Prostate gland (tissue), 2 donors: ENCODE results near the gene RPL28.

Source experiments
- POLR2A ChIP-seq: fragments of 450-650 bp; IDR thresholded peaks from one replicate; pipeline ENCODE4 v1.6.1; 2016; ENCODE audit warnings: antibody characterized with exemption, mild to moderate bottlenecking
- POLR2AphosphoS5 ChIP-seq: sonication (generic); formaldehyde crosslinking; IDR thresholded peaks from one replicate; pipeline ENCODE4 v1.6.1; 2017; ENCODE audit warnings: antibody characterized with exemption
- TF ChIP-seq, protein P1 (sequence below), 4 experiments: fragments of 200-600 bp in 2 of 4; fragments of 450-650 bp in 2 of 4; sonication (generic) in 2 of 4; IDR thresholded peaks; 1 replicate in 3 of 4; 2 replicates in 1 of 4; pipeline ENCODE4 v1.5.1; 2016 to 2019; ENCODE audit warnings: antibody characterized with exemption in 4 of 4, mild to moderate bottlenecking in 2 of 4, moderate library complexity in 2 of 4

GRCh38 chr19:55451965-55452748, 66.4 kb downstream of the RPL28 start:
- TF ChIP-seq, protein P1, sequence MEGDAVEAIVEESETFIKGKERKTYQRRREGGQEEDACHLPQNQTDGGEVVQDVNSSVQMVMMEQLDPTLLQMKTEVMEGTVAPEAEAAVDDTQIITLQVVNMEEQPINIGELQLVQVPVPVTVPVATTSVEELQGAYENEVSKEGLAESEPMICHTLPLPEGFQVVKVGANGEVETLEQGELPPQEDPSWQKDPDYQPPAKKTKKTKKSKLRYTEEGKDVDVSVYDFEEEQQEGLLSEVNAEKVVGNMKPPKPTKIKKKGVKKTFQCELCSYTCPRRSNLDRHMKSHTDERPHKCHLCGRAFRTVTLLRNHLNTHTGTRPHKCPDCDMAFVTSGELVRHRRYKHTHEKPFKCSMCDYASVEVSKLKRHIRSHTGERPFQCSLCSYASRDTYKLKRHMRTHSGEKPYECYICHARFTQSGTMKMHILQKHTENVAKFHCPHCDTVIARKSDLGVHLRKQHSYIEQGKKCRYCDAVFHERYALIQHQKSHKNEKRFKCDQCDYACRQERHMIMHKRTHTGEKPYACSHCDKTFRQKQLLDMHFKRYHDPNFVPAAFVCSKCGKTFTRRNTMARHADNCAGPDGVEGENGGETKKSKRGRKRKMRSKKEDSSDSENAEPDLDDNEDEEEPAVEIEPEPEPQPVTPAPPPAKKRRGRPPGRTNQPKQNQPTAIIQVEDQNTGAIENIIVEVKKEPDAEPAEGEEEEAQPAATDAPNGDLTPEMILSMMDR (IDR thresholded peaks at IDR 0.05): no peak
- no peak for TF ChIP-seq POLR2A
- no peak for TF ChIP-seq POLR2AphosphoS5
